ENCODE data around the gene MARCHF11. TPM values are rescaled to one million over a fixed set of nuclear protein-coding genes. Genes with fewer than 3 reads are reported as not detected.

MARCHF11 gene, protein sequence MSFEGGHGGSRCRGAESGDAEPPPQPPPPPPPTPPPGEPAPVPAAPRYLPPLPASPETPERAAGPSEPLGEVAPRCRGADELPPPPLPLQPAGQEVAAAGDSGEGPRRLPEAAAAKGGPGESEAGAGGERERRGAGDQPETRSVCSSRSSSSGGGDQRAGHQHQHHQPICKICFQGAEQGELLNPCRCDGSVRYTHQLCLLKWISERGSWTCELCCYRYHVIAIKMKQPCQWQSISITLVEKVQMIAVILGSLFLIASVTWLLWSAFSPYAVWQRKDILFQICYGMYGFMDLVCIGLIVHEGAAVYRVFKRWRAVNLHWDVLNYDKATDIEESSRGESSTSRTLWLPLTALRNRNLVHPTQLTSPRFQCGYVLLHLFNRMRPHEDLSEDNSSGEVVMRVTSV
- total RNA-seq: not detected

DNA sequence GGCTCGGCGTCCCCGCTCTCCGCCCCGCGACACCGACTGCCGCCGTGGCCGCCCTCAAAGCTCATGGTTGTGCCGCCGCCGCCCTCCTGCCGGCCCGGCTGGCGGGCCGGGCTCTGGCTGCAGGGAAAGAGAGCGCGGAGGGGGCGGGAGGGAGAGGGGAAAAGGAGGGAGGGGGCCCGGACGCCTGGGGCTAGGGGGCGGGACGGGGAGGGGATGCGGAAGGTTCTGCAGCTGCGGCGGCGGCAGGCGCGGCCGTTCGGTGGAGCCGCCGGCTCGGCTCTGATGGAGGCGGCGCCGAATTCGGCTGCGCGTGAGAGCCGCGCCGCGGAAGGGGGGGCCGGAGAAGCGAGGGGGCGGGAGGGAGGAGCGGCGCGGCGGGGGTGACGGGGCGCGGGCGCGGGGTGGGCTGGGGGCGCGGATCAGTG lies at the start of gene MARCHF11:
Gene MARCHF11 (minus strand): TSS at position 281 of the 425 bp plus-strand sequence. CDS start 216 bp downstream, at position 65.
- no peak for DNase-seq (ENCODE audit: low spot score)
- no peak for ATAC-seq

DNA sequence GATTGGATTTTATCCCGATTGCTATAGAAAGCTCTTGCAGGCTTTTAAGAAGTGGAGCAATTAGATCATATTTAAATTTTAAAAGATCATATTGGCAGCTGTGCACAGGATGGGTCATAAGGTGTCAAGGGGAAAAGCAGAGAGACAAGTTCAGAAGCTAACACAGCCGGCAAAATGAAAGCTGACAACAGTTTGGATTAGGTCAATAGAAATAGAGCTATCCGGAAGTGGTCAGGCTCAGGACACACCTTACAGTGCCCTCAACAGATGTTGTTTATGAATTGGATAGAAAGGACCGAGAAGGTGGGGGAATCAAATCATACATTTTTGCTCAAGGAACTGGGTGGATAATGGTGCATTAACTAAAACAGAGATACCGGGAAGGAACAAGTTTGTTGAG lies 46.3 kb upstream of the MARCHF11 start:
- DNase-seq (ENCODE audit: low spot score) (no peak), ATAC-seq (no peak)

DNA sequence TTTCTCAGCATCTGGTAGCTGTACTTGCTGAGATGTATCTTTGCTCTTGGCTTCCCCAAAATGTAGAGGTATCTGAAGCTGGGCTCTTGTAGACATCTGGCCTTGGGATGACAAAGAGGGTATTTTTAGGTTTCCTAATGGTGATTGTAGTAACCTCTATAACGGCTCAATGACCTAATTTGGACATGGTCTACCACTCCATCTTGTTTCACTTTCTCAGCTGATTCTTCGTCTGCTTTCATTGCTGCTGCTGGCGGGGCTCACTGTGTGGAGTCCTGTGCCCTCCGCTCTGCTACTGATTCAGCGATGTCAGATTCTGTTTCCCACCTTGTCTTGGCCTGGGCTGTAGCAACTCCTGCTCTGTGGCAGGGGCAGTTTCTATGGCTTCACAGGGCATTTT lies 12.7 kb upstream of the MARCHF11 start:
- no peak for DNase-seq (ENCODE audit: low spot score)
- ATAC-seq: no peak

DNA sequence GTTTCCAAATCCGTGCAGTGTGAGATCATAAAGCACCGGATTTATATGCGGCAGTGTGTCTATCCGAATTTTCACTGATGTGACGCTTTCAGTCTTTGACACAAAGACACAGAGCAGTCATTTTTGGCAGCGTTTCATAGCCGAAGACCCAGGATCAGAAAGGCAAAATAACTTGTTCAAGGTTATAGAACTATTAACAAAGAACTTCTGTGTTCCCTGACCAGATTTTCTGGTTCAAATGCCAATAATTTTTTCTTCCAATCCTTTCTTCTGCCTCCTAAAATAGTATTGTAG lies 1.1 kb upstream of the MARCHF11 start:
- ATAC-seq (no peak), DNase-seq (ENCODE audit: low spot score) (no peak)

DNA sequence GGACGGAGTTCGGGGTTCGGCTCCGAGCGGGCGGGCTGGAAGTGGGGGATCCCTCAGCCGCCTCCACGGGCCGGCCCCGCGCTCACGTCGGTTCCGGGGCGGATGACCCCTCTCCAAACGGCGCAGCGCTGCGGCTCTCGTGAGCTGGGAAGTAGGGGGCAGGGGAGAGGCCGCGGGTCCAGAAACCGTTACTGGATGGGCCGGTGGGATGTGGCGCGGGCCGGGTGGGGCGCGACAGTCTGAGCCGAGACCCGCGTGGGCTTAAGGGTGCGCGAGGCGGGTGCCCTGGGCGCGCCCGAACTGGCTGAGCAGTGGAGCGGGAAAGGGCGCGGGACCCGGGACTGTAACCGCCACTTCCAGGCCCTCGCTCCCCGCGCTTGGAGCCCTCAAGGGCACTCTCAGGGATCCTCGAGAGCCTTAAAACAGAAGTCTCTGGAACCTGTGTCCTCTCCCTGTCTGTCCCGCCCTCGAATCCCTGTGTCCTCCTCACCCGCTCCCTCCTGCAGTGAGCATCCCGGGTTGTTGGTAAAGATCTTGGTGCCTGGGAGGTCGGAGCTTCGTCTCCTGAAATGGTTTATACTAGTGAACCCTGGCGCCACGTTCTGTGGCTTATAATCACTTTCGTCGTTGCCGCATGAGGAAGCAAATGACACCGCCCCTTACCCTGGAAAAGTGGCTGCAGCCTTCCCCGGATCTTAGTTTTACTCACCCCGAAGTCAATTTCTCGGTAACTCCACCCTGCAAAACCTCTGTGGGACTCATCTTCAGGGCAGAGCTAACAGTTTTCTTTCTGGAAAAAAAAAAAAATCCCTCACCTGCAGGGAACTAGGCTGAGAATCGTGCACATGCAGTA lies 571 bp upstream of the MARCHF11 start:
- ATAC-seq: no peak
- no peak for DNase-seq (ENCODE audit: low spot score)

DNA sequence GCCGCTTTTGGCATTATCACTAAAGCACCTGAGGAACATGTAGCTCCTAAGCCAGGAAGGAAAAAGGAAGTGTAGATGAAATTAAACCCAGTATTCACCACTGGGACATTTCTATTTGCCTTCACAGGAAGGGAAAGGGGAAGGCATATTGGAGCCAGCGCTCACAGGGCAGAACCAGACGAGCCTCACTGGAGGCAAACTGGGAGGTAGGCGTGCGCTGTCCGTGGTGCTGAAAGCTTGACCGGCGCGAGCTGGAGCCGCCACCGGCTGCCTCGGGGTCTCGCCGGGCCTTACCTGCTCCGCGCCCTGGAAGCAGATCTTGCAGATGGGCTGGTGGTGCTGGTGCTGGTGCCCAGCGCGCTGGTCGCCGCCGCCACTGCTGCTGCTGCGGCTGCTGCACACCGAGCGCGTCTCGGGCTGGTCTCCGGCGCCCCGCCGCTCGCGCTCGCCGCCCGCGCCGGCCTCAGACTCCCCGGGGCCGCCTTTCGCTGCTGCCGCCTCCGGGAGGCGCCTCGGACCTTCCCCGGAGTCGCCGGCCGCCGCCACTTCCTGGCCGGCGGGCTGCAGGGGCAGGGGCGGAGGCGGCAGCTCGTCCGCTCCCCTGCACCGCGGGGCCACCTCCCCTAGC lies 732 bp downstream of the MARCHF11 start:
- ATAC-seq (peak; percentile 79), DNase-seq (ENCODE audit: low spot score) (peak; percentile 47)

DNA sequence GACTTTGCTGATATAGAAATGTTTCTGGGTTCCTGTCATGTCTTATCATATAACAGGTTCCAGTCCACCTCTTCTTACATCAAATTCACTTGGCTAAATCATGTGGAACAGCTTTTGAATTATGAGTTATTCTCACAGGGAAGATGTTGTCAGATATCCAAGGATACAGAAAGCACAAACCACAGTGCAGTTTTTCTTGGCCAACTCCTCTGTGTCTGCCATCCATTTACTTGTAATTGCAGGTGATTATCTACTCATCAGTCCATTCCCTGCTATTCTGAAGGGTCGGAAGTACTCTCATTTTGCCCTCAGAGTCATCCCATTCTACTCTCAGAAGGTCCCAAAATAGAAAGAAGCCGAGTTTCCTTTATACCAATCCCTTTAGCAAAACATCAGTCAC lies 10.0 kb downstream of the MARCHF11 start:
- no peak for ATAC-seq

DNA sequence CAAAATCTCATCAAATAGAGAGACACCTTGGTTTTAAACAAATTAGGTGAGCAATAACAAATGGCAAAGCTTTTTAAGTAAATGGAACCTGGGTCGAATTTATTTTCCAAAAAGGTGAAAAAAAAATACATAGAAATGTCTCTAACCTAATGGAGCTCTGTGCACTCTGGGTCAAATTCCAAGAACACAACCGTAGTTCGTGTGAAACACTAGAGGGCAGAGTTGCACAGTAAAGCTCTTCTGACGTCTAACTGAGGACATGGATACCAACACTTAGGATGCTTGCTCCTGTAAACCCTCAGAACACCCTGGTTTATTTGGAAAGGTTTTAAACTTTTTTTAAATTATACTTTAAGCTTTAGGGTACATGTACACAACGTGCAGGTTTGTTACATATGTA lies 18.9 kb downstream of the MARCHF11 start:
- no peak for DNase-seq (ENCODE audit: low spot score)
- peak; percentile 99 for ATAC-seq

More for the DNA sequence above, 10.0 kb downstream of the MARCHF11 start:
- DNase-seq (ENCODE audit: low spot score): no peak

DNA sequence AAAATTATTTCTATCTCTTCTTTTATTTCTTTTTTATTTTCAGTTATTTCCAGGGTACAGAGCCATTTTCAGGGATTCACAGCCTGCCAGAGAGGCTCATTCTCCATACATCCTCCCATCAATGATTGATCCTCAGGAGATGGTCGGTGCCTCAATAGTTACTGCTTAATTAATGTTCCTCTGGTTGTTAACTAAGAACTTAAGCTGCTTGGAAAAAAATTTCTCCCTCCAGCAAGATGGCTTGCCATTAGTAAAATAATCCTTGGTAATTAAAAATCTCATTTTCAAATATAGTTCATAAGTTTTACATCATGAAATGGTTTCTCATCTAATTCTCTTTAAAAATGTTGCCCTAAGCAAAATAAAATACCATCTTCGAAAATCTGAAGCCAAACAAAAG lies 20.0 kb downstream of the MARCHF11 start:
- ATAC-seq: no peak
- no peak for DNase-seq (ENCODE audit: low spot score)

DNA sequence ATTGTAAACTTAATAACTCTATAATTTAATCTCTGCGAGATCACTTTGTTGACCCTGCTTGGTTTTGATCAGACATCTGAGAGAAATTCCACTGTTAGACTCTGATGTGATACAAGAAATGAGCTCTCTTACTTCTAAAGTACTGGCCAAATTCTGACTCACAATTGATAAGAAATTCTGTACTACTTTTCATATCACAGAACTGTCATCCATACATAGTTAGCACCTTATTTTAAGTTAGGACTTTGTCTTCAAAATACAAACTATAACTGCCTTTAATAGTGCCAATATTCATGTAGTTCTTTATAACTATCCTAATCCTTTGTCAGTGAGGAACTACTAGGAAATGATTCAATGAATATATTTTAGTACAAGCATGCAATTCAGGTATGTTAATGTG lies 23.4 kb downstream of the MARCHF11 start:
- no peak for DNase-seq (ENCODE audit: low spot score)

DNA sequence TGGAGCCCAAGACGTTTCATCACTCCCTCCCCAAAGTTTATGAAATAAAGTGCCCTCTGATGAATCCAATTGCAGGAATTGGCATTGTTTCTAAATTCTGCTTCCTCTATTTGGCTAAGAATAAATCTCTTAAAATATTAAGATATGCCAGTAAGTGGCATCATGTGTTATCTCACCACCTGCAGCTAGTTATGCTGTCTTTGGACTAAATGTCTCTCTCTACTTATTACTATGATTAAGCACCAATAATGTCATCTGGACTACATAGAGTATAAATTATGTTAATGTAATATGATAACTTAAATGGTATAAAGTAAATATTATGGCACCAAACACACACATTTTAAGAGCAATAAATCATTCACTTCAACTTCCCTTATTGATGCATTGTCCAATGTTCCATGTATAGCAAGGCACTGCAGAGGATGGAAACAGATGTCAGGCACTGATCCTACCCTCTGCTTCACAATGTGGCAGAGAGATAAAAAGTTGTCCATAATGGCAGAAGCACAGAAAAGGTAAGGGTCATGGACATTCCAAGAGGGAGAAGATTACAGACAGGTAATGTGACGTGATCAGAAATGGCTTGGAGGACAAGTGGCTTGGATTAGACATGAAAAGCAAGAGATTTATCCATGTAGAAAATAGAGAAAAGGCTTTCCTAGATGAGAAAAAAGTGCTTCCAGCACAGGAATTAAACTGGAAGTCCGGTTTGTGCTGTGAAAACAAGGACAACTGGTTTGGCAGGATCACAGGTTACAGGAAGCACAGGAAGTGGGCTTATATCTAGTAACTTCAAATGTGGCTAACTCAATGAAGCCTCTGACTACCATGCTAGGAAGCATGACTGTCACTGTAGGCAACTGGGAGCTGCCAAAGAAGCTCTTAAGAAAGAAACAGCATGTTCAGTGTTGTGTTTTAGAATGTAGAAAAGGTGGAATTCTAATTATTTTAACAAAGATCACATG lies 26.7 kb downstream of the MARCHF11 start:
- DNase-seq (ENCODE audit: low spot score) (no peak), ATAC-seq (no peak)

More for the DNA sequence above, 23.4 kb downstream of the MARCHF11 start:
- no peak for ATAC-seq

DNA sequence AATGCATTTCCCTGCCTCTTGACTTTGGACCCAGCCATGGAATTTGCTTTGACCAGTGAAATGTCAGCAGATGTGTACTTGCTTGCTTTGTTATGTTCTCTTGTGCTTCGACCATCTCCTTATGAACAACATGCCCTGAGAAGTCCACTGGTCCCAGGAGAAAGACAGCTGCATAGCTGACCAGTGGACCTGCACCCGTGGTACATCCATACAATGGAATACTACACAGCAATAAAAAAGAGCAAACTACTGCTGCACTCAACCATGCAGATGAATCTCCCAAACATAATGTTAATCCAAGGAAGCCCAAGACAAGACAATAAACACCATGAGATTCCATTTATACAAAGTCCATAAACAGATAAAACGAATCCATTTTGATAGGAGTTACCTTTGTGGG lies 30.0 kb downstream of the MARCHF11 start:
- DNase-seq (ENCODE audit: low spot score): no peak
- no peak for ATAC-seq

DNA sequence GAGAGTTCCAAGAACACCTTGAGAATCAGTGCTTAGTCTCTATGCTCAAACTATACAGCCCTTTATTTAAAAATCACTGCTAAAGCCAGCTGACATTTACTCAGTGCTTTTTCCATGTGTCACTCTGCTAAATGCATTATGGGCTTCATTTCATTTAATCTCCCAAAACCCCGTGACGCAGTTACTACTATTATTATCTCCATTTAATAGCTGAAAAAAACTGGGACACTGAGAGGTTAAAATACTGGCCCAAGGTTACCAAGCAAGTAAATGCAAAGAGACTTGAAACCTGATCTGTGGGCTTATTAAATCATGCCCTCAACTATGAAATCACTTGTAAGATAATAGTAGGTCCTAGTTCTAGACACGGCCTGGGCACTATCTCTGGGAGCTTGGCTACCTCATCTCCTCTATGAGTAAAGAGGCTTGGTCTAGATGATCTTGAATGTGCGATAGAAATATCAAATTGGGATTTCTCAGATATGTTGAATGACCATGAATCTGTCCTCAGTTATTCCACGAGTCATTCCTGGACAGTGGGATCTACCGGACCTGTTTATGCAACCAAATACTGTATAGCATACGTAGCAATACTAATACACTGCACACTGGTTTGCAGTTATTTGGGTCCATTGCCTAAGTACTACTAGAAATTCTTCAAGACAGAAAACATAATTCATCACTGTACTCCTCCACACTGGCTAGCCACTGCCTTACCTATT lies 32.3 kb downstream of the MARCHF11 start:
- no peak for ATAC-seq
- no peak for DNase-seq (ENCODE audit: low spot score)

DNA sequence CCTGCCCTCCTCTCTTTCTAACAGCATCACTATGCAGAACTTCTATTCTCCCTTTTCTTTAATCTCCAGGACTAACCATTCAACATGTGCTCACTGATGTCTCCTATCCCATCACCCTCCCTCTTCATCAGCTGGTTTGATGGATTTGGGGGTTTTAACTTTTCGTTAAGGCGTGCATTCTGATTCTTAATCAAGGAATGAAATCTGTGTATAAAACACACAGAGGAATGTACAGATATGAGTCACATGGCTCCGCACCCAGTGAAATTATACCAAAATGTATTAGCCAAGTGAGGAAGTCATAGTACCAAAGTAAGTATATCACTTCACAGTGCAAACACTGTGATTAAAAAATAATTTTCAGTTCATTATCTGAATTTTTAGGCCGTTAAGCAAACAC lies 35.2 kb downstream of the MARCHF11 start:
- ATAC-seq: no peak
- DNase-seq (ENCODE audit: low spot score): no peak

DNA sequence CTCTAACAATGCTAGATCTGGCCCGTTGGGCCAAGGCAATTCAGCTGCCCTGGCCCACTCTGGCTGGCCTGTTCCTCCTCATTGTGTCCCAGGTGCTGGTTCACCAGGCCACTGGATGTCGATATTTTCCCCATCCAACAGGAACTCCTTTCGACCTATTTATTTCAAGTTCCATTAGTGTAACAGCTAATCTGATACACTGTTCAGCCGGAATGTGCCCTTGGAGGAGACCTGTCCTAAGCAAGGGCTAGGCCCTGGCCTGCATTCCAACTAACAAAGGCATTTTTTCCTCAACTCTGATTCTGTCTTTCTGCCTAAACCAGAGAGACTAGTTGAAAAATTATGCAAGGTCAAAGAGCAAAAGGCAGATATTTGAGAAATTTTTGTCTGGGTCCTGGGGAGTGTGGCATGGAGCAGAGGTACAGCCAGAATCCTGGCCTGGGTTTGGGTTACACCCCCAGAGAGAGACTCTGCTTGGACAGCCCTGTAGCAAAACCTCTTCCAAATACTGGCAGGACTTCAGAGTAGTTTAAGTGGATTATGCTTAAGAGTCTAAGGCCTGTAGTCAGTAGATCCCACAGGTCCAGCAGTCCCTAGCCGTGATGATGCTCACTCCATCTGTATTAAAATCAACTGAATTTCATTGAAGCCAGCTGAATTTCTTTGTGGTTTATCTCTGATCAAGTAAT lies 36.1 kb downstream of the MARCHF11 start:
- ATAC-seq (no peak), DNase-seq (ENCODE audit: low spot score) (no peak)

DNA sequence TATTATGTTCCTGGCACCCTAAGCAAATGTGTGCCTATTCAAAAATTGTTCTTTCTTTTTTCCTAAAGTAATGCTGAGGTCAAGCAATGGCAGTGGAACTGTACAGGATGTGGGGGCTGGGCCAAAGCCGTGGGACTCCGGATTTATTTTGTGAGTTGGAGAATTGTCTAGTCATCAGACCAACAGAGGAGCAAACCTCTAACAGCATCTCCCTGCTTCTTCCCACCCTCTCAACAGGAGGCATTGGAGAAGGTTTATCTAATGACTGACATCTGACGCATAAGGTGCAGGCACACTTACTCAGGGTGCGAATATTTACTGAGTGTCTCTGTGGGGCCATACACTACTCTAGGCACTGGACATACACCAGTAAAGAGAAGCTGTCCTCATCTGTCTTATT lies 38.6 kb downstream of the MARCHF11 start:
- DNase-seq (ENCODE audit: low spot score) (no peak), ATAC-seq (no peak)

DNA sequence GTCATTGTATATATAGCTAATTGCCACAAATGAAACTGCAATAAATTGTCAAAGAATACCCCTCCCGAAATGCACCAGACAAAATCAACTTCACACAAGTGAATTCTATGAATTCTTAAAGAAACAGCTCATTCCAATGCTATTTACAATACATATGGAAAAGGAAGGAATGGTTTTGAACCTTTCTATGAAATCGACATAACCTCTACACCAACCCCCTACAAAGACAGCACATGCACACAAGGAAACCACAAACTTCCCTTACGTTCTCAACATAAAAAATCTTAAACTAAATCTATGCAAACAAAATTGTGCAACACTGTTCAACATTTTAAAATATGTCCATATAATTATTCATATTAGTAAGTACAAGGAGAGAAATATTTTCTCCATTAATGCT lies 39.2 kb downstream of the MARCHF11 start:
- ATAC-seq (no peak), DNase-seq (ENCODE audit: low spot score) (no peak)

DNA sequence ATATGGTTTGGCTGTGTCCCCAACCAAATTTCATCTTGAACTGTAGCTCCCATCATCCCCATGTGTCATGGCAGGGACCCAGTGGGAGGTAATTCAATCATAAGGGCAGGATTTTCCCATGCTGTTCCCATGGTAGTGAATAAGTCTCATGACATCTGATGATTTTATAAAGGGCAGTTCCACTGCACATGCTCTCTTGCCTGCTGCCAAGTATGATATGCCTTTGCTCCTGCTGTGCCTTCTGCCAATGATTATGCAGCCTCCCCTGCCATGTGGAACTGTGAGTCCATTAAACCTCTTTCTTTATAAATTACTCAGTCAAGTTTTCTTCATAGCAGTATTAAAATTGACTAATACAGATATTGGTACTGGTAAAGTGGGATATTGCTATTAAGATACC lies 42.4 kb downstream of the MARCHF11 start:
- ATAC-seq (no peak), DNase-seq (ENCODE audit: low spot score) (no peak)

DNA sequence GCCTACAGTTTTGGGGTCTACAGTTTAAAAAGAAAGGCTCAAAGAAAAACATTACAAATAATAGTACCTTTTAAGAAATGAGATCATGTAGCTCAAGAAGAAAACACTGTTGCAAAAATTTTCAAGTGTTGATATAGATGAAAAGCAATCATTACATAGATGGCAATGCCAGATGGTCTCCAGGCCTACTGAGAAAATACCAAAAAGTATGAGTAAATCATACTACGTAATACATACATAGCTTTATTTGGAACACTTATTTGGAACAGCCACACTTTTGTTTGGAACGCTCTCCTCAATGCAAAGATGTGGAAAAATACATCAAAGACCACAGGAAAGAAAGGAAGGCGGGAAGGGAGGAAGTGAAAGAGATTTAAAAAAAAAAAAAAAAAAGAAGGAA lies 44.1 kb downstream of the MARCHF11 start:
- no peak for ATAC-seq

More for the DNA sequence above, 44.1 kb downstream of the MARCHF11 start:
- DNase-seq (ENCODE audit: low spot score): no peak
